Stimulated activated CD8-positive, alpha-beta memory T cell treated with anti-CD3 and anti-CD28 coated beads, Interleukin-4, amount 100 ng/mL, for 24 hours (primary cell): ENCODE data around the gene PIGP.
"Not testable (repeated sequence)": the region's sequence is repeated elsewhere in the genome, so short reads cannot be mapped to it uniquely, and the experiment has no call there.

Experiments
- DNase-seq: peaks from one replicate; pipeline ENCODE4 v3.0.0-alpha.2; 2020; ENCODE audit warnings: low read depth

Gene PIGP

DNA sequence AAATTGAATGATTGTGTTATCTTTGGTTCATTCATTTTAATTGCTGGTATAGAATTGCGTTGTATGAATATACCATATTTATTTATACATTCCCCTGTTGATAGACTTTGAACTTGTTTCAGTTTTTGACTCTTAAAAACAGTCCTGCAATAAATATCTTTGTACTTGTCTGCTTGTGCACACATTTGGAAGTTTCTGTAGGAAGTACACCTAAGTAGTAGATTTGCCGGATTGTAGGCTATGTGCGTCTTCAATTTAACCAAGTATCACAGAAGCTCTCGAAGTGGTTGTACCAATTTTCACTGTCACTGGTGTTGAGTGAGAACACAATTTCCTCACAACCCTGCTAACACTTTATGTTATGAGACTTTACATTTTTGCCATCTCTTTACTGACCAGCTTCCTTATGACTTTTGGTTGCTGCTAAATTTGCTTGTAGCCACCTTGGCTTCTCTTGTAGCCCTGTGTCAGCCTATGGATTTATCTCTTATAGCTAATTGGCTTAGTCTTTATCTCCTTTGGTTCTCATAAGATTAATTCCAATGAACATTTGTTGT lies 2.4 kb upstream of the PIGP start:
- no peak for DNase-seq

DNA sequence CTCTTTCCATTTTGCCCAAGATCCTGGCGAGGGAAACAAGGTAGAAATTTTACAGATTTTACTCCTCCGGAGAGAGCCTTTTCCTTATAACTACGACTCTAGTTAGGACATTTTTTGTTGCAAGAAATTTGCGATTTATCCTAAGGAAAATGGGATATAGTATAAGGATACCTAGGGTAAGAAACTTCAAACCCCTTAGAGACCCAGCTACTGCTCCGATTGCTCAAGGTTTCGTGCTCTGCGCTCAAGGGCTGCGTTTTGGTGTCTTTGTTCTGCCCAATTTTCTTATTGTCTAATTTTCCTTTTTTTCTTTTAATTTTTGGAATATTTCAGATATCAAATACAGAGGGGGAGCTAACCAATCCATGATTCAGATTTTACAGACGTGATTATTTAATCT lies 1.7 kb upstream of the PIGP start:
- DNase-seq: no peak

DNA sequence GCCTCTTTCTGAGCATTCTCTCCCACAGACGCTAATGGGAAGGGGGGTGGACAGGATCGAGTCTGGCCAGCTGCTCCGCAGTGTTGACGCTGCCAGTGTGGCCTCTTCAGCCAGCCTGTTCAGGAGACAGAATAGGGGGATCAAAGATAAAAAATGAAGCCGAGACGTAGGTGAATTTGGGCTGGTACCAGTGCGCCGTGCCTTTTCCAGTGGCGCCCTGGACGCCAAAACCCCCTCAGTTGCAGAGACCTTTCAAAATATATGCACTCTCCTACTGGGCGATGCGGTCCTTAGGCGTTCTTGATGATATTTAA lies 1.3 kb upstream of the PIGP start:
- DNase-seq: no peak

DNA sequence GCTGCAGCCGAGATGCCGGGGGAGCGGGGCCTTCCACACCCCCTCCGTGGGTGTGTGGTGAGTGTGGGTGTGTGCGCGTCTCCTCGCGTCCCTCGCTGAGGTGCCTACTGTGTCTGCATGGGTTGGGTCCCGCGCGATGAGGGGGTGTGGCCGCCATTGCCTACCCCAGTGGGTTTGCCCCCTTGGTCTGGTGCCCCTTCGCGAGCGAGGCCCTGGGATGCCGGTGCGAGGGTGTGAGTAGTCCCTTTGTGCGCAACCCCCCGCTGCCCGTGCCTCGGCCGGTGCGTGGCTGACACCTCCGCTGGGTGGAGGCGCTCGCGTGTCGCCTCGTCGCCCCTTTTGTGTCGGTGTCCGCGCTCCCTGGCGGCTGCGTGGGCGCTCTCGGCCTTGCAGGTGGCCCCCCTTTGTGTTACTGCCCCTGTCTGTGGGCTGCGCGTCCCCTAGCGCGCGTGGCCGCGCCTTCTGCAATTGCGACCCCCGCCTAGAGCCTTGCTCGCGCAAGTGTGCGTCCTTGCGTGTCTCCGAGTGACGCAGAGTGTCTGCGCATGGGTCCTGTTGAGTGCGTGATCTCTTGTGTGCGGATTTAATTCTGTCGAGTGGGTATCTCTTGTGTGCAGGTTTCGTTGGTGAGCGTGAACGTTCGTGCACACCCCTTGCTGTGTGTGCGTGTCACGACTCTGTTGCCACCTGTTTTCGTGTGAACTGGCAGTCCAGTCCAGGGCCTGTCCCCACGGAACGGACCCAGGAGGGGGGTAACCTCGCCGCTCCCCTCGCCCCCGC lies 736 bp upstream of the PIGP start:
- DNase-seq: peak; percentile 56

DNA sequence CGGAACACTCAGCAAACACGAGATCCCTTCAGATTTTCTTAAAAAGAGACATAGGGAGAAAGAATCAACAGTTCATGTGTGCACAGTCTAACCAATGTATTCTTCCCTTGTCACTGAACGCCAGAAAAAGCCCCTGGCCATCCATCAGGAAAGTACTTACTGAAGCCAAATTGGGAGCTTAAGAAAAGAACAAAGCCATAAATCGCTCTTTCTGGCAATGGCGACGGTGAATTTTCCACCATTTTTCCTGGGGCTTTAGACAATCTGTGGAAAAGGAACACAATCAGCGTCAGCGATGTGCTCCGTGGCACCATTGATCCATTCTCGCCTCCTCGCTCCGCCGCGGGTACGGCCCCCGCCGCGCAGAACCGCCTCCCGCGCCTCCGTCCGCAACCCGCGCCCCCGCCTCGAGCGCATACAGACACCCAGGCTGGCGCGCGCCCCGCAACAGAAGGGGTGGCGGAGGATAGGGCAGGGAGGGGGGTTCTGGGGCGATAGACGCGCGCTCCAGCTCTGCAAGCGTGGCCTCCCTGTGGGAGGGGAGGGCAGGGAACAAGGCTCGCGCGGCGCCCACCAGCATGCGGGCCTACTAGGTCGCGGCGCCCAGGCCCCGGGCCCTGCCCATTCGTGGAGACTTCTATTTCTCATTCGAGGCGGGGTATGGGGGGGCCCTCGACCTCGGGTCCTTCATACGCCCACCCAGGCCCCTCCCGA lies 440 bp downstream of the PIGP start:
- DNase-seq: no peak

DNA sequence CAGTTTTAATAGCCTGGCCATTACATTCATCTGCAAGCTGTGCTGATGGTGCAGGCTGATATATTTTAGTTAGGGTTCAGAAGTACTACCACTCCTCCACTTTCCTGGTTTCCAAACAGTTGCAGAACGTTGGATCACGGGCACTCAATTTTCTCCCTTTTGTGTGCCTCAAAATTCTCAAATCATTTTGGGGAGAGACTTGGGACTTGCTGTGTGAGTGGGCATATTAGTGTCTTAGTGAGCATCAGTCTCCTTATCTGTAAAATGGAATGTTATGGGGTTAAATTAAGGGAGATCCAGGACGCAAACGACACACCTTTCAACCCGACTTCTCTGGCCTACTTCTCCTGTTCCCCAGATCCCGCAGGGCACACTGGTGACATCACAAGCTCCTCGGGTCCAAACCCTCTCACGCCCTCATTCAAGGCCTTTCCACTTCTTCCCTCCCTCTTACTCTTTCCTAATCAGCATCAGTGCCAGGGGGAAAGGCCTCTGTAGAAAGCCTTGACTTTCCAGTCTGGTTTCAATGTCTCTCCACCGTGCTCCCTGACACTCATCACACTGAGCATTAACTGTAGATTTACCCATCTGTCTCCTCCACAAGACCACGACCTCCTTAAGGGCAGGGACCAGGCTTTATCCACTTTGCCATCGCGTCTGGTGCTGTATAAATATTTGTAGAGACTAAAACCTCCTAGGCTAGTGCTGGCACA lies 1.2 kb downstream of the PIGP start:
- no peak for DNase-seq

DNA sequence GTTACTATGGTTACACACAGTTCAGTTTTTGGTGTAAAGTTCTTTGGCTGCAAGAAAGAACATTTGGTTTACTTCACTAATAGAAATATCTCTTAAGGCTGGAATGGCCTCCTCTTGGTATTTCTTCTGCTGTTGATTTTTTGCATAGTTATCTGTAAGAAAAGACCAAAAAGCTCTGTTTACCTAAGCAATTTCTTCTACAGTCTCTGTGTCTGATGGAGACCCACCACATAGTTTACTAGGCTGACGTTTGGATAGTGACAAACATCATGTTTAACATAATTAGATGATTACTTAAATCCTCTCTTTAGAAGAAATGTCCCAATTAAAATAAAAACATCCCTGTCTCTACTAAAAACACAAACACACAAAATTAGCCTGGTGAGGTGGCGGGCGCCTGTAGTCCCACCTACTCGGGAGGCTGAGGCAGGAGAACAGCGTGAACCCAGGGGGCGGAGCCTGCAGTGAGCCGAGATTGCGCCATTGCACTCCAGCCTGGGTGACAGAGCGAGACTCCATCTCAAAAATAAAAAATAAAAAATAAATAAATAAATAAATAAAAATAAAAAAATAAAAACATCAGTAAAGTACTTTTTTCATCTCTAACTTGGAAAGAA lies 7.2 kb downstream of the PIGP start:
- DNase-seq: no peak

DNA sequence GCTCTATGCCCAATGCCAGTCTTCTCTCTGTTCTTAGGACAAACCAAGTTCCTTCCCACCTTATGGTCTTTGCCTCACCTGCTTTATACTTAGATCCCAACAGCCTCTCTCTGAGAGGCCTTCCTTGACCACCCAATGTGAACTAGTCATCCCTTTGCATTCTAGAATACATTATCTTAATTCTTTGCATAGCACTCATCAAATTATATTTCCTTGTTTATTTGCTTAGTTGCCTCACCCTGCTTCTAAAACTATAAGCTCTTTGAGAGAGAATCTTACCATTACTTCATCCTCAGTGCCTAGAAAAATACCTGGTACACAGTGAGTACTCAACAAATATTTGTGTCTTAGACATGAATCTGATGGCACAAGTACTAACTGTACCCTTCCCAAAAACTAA lies 8.0 kb downstream of the PIGP start:
- DNase-seq: no peak

DNA sequence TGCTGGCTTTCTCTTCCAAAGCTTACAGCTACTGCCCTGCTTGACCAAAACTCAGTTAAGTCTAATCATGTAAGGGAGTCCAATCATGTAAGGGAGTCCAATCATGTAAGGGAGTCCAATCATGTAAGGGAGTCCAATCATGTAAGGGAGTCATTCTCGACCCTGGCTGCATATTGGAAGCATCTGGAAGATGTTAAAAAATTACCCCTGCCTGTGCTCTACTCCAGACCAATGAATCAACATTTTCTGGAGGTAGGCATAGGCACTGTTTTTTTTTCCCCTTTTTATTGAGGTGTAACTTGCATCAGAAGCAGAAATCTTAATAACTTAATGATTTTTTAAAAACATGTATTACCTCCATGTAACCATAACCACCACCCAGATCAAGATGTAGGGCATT lies 9.4 kb downstream of the PIGP start:
- DNase-seq: no peak

DNA sequence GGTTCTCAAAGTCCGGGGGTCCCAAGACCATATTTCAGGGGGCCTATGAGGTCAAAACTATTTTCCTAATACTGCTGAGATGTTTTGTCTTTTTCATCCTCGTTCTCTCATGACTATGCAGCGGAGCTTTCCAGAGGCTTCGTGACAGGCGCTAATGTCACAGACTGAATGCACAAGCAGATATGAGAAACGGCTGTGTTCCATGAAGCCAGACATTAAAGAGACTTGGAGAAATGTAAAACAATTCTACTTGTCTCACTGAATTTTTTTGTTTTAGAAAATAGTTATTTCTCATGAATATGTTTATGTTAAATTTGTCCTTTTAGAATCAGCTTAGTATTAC lies 10.3 kb downstream of the PIGP start:
- DNase-seq: no peak

DNA sequence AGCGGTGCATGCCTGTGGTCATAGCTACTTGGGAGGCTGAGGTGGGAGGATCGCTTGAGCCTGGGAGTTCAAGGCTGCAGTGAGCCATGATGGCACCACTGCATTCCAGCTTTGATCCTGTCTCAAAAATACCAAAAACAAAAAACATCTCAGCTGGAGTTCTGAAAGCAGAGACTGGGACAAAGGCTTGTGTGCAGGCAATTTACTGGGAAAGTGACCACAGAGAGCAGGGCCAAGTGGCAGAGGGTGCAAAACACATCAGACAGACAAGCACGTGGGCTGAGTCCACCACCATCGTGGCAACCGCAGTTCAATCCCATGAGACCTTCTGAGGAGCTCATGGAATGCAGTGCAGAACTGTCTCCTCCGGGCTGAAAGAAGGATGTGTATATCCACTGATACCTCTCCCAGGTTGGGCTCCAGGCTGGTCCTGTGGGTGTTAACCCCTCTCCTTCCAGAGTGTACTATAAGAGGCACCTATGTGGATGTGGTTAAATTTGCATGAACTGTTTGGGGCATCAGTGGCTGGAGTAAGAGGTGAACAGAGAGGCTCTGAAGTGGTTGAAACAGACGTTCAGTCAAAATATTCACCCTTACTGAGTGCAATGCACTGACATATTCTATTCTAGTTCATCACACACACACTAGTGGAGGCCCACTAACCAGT lies 10.8 kb downstream of the PIGP start:
- DNase-seq: no peak

DNA sequence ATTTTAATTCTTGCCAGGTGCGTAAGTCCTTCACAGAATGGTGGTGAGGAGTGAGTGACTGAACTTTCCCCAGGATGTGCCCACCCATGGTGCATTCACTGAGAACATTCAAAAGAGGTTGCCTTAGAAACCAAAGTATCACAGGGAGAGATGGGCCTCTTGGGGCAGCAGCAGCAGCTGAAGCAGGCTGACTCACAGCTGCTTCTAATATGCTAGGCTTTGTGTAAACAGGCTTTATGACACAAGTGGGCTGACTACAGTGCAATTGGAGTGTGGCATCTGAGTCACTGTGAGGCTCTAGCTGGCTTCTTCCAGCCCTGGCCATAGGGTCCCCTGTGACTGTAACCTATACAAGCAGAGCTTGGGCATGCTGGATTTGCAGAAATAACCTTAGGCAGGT lies 12.6 kb downstream of the PIGP start:
- no peak for DNase-seq

DNA sequence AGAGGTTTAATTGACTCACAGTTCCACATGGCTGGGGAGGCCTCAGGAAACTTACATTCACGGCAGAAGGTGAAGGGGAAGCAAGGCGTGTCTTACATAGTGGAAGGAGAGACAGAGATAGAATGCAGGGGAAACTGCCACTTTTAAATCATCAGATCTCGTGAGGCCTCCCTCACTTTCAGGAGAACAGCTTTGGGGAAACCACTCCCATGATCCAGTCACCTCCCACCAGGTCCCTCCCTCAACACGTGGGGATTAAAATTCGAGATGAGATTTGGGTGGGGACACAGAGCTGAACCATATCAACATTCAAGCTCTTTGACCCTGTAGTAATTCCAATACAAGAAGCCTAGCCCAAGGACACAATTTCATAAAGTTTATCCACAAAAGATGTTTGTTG lies 13.7 kb downstream of the PIGP start:
- no peak for DNase-seq

DNA sequence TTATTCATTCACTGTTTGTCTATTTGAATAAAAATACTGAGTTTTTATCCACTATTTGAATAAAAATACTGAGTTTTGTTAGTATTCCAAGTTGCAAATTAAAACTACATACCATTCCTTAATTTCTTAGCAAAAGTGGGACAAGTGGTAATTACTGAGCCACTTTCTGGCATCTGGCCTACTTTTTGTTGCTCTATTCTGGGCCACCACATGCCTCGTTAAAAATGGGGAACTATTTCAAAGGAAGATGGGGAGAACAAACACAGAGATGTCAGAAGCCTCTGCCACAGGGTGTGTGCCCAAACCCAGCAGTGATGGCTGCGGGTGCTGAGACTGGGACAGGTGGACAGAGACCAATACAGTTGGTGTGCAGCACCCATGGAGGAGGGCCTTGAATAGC lies 14.6 kb downstream of the PIGP start:
- no peak for DNase-seq

DNA sequence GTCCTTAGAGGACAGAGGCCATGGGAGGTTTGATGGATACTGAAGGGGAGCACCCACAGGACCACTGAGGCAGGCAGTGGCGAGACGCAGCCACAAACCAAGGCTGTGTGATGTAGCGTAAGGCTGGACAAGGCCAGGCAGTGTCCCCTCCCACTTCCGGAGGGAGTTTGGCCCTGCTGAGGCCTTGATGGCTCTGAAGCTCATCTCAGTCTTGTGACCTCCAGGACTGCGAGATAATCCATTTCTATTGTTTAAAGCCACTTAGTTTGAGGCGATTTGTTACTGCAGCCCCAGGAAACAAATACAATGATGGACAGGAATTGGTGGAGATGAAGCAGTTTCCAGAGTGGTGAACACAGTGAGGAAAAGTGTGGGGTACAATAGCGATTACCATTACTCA lies 15.3 kb downstream of the PIGP start:
- DNase-seq: no peak

DNA sequence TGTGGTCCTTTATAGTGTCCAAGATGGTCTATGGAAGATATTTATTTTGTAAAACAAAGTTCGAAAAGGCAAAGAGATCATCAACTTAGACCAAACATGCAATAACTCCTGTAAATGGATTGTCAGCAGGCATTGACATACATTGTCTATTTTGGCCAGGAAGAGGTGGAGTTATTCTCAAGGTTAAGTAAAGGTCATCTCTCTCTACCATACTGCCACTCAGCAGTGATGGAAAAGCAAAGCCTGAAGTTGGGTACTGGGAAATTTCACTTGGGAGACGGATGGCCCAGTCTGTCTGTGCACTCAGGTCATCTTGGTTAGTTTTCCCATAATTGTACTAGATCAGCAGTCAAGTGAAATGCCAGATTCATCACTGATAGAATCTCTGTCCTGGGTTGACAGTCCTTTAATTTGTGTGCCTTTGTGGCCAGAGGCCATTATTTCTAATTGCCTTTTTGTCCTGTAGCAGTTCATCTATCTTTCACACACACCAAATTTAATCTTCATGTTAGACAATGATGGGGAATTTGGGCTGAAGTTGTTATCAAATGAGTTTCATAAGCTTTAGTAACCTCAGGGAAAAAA lies 17.5 kb downstream of the PIGP start:
- DNase-seq: no peak

DNA sequence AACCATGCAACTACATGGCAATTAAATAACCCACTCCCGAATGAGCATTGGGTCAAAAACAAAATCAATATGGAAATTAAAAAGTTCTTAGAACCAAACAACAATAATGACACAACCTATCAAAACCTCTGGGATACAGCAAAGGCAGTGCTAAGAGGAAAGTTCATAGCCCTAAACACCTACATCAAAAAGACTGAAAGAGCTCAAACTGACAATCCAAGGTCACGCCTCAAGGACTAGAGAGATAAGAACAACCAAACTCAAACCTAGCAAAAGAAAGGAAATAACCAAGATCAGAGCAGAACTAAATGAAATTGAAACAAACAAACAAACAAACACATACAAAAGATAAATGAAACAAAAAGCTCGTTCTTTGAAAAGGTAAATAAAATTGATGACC lies 23.1 kb downstream of the PIGP start:
- not testable (repeated sequence) for DNase-seq

DNA sequence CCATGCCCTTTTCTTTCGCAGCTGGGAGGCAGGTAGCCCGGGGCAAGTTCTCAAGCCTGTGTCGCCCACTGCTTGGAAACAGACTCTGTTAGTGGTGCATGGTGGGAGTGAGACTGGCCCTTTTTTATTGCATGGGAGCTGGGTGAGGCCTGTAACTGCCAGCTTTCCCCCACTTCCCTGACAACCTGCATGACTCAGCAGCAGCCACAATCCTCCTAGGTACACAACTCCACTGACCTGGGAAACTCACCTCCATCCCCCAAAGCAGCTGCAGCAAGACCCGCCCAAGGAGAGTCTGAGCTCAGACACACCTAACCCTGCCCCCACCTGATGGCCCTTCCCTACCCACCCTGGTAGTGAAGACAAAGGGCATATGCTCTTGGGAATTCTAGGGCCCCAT lies 25.8 kb downstream of the PIGP start:
- DNase-seq: no peak

DNA sequence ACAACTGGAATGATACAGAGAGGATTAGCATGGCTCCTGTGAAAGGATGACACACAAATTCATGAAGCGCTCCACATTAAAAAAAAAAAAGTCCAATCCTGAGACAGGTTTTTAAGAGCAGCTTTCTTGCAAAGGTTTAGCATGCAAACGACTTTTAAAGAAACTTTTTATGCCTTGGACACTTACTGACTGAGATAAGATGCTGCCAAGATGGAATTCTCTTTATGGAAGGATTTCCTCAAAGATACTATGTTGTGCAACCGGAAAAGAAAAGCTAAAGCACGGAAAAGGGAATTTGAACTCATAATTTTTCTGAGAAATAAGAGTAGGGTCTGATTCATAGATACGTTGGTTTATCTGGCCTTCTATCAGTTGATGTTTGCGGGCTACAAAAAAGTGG lies 27.3 kb downstream of the PIGP start:
- DNase-seq: no peak

DNA sequence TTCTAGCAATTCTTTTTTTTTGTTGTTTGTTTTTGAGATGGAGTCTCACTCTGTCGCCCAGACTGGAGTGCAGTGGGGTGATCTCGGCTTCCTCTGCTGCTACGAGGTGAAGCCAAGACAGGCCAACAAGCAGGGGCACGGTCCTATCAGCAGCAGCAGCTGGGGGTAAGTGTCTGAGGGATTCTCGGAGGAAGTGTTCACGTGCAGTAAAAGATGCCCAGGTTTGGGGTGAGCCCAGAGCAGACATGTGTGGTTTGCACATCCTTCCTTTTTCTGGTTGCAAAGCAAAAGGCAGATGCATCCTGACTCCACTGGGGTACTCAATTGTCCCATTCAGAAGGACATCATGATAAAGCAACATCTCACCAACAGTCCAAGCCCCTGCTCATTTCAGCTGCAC lies 27.7 kb downstream of the PIGP start:
- DNase-seq: no peak

DNA sequence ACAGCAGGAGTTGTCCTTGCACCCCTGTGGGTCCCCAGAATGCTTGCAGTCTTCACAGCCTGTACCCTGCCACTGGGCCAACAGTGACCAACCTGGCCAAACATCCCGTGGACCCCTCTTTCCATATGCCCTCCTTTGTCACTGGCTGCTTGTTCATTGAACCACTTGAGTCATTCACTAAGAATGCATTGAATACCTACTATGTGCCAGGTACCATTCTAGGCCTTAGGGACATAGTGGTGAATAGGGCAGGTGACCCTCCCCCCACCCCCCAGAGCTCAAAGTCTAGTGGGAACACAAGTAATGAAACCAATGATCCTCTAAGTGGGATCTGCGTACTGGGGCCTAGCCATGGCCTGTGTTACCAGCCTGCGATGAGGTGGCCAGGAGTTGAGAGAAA lies 28.2 kb downstream of the PIGP start:
- no peak for DNase-seq

DNA sequence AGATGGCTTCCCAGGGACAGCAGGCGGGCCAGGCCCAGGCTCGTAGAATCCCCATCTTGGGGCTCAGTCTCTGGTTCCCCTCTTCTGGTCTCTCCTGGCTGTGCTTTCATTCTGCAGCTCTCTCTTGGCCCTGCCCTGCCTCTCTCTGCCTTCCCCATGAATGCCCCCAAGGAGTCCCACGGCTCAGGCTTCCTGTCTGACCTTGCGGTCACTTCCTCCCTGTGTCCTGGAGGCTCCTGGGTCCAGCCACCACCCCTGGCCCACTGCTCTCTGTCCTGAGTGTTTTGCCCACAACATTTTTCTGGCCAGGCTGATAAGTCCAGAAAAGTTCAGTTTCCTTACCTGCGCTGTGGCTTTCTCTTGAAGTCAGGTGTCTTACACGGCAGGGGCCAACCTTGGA lies 29.1 kb downstream of the PIGP start:
- DNase-seq: no peak
